HG03354 (cell line): ENCODE data around the gene MYO16.

Experiments
- ATAC-seq: cut with Tn5 transposase; IDR thresholded peaks from one replicate; pipeline ENCODE4 v1.9.1; 2021; ENCODE audit warnings: mild to moderate bottlenecking; ENCODE audit not compliant: unreplicated experiment, poor library complexity, severe bottlenecking

MYO16 gene

DNA sequence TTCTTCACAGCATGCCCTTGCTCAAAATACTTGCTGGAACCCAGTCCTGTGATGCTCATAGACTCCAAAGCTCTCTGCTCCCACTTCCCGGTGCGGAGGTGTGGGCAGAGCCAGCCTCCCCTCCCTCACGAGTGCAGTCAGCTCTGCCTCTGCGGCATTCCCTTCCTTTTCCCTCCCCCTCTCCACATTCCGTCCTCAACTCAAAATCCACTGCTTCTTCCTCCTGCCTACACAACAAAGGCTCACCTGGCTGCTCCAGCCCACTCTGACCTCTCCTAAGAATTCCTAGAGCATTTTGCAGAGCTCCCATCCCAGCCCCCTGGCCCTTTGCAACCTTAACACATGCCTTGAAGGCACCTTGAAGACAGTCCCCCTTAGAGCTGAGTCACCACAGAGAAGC, 527.9 kb downstream of the MYO16 start:
- ATAC-seq: no peak

- ATAC-seq: no peak
Observed at GRCh38 chr13:109158383-109158782, 529.0 kb downstream of the MYO16 start.

DNA sequence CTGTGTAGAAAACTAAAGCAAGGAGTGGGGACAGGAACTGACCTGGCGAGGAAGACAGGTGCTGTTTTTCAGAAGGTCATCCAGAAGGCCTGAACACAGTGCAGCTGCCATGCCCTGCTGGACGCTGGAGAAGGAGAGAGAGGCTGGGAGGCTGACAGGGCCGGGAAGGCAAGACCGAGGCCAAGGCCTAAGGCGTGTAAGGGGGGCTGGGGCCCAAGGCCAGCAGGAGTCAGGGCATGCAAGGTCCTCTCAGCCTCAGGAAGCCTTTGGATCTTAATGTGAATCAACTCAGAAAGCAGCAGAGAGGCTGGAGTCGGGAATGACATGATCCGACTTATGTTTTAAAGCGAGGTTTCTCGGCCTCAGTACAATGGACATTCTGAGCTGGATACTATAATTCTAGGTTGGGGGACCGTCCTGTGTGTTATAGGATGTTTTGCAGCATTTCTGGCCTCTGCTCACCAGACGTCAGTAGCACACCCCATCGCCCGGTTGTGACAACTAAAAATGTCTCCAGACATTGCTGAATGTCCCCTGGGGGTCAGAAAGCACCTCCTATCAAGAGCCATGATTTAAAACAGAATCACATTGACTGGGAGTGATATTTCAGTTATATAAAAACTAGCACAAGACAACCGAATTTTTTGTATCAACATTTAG, 530.4 kb downstream of the MYO16 start:
- peak; percentile 10 for ATAC-seq

DNA sequence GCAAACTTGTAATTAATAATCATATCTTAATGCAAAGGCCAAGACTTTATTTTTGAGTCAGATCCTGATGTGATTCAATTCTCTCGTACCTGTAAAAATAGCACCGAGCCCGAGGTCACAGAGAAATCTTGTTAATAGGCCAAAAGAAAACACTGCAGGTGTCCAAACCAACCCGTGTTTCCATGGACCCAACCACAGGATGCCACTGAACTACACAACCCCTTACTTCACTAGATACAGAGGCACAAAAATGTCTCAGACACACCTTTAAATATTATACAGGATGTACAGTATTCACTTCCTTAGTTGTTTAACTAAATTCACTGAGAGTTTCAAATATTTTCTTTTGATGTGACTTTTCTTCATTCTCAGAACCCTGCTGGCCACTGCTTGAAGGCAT, 530.9 kb downstream of the MYO16 start:
- peak; percentile 53 for ATAC-seq

DNA sequence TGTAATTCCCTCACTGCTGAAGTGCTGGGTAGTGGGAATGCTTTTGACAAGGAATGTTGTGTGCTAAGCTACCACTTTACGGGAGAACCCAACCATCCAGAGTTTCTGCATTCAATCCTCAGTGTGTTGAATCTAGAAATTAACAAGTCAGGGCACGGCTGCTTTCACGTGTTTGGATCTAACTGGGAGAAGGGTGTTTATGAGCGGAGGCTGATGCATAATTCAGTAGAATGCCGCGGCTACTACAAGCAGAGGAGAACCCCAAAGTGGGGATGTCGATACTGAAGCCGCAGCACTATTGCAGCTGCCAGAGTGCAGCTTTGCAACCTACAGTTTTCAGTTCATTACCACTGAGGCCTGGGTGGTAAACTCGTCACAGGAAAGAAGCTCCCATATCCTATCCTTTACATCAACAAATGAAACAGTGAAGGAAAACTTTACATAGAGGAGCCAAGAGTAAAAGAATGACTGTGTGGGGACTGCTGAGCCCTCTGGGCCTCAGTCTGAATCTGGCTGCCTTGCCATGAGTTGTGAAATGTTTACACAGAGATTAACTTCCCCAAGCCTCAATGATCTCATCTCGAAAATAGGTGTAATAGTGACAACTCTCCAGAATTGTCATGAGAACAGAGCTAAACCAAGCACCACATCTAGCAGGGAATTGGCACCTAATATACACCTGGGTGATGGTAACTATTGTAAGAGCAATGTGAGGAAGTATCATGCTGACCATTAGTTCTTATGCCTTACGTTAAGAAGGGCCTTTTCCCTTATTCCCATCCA, 531.7 kb downstream of the MYO16 start:
- ATAC-seq: peak; percentile 27

GRCh38 chr13:109162248-109163036, 533.0 kb downstream of the MYO16 start:
- peak; percentile 81 for ATAC-seq

DNA sequence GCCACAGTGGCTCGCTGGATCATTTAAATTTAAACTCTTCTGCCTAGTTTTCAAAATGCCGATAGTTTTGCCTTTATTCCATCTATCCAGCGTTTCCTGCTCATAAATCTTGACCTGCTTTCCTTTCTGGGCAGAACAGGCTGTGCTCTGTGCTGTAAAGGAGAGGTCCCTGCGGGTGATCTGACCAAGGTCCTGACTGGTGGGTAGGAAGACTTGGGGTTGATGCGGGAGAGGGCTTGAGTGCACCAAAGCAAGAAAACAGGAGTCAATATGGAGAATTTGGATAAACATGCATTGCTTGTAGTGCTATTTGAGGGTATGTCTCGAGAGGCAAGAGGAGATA, 533.6 kb downstream of the MYO16 start:
- no peak for ATAC-seq

- ATAC-seq: no peak
Observed at GRCh38 chr13:109165417-109165904, 536.0 kb downstream of the MYO16 start.

GRCh38 chr13:109166804-109167203, 537.4 kb downstream of the MYO16 start:
- peak; percentile 37 for ATAC-seq

DNA sequence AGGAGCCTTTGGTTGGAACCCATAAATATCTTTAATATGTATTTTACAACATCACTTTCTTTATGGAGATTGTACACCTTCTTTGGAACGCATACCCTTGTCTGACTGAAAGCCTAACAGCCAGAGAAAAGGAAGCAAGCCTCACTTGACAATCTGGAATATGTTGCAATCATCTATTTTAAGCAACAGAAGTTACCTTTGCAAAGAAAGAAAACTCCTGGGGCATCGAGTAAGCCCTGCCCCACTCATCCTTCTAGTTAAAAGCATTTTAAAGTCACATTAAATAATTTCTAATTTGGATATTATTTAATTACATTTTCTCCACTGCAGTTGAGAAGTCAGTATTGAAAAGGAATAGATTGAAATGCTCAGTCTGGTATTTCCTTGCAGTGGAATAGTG, 542.7 kb downstream of the MYO16 start:
- no peak for ATAC-seq

GRCh38 chr13:109175666-109176065, 546.3 kb downstream of the MYO16 start:
- ATAC-seq: no peak

DNA sequence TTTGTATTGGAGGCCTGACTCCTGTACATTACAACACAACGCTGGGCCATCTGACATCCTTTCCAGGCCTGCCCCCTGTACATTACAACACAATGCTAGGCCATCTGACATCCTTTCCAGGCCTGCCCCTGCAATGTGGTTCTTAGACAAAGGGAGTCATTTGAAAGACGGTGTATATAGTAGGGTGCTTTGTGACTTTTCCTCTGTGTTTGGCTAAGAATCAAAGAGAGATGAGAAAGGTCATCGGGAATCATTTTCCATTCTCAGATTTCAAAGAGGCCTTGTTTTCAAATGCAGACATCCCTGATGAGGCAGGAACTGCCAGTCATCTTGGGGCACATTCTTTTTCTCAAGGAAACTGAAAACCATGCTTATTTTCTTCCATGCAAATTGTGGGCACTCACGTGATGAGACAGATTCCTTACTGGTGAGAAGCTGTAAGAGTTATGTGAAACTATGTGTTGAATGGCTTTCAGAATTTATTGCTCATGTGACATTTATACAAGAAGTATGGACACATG, 551.6 kb downstream of the MYO16 start:
- no peak for ATAC-seq

DNA sequence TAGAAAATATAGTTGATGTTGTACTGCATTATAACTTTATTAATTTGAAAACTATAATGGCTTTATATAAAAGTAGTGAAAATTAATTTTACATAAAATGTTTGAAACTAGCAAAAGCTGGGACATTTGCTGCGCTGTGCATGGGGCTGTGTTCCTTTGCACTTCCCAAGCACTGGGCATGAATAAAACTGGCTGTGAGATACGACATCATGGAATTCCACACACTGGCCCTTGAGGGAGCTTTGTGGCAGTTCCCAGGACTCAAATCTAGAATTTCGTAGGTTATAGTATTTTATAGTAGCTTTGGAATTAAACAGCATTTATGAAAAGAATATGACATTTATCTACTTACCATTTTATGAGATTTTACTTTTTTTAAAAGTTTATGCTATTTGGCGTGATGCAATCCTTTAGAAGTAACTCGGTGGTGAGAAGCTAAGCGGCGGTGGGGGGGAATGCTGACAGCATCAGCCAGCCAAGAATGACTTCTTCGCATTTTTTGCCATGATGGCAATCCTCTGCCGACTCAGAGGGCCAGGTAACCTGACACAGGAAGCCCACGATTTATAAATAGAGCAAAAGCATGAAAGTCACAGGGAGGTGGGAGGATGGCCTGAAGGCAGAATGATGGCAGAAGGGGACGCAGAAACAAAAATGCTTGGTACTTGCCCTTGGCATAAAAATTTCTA, 553.5 kb downstream of the MYO16 start:
- ATAC-seq: no peak

GRCh38 chr13:109191413-109191812, 562.0 kb downstream of the MYO16 start:
- ATAC-seq: no peak

DNA sequence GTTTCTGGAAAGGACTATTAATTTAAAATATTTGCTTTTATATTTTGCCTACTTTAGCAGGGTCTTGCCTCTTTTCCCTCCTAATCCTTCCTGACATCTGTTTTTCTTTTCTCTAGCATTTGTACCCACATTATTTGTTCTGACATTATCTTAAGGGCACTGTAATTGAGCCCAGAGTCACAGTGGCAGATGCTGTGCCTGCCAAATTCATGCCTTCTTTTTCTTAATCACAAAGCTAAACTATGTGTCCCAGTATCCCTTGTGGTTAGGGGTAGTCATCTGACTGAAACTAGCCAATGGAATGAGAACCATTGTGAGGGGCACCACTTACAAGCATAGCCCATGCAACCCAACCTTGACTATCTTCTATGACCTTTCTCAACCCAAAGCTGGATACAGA, 562.9 kb downstream of the MYO16 start:
- ATAC-seq: no peak

GRCh38 chr13:109196948-109197347, 567.5 kb downstream of the MYO16 start:
- no peak for ATAC-seq

GRCh38 chr13:109198585-109198984, 569.2 kb downstream of the MYO16 start:
- ATAC-seq: no peak

DNA sequence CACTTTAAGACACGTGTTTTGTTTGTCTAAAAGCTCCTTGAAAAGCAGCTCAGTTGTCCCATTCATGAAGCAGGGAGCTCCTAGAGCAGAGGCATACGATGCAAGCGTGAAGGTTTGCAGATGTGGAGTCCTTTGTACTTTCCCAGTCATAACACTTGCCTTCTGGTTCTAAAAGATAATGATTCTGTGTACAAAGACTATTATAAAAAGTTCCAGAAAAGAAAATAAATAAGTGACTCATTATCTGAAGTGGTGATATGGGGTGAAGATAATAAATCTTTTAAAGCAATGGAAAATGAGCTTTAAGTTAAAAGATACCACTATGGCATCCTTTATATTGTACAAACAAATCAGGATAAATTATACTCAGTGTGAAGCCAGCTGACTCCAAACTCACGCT, 569.9 kb downstream of the MYO16 start:
- no peak for ATAC-seq

DNA sequence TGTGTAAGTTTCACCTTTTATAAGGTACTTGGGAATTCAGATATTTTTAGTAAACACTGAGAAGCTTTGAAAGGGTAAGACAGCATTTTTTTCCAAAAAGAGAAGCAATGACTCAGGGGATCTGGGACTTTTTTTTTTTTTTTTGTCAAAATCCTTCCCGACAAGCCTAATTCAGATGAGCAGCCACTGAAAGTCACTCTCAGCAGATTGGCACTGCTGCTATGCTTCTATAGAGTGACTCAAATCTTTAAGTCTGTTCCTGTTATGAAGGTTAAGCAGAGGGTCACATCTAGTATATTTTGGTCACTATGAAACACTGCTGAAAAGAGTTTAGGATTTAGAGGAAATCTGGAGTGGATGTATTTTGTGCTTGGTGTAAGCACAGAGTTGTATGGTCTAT, 571.1 kb downstream of the MYO16 start:
- ATAC-seq: no peak

GRCh38 chr13:109203587-109203986, 574.2 kb downstream of the MYO16 start:
- ATAC-seq: no peak
